K562 (cell line): ENCODE results near the gene CALU. TPM values are rescaled to one million over a fixed set of nuclear protein-coding genes. Genes with fewer than 3 reads are reported as not detected.

Experiments
- CBX3 ChIP-seq, 2 experiments: IDR thresholded peaks; 1 replicate in 1 of 2; 2 replicates in 1 of 2; pipeline ENCODE4 v1.6.1; 2012; ENCODE audit warnings: inconsistent platforms in 2 of 2, low read length in 2 of 2, borderline replicate concordance in 1 of 2, control low read depth in 1 of 2
- CXXC5 ChIP-seq: fragments of 250-450 bp; sonication (Bioruptor Pico); IDR thresholded peaks from 2 replicates; pipeline ENCODE4 v1.8.0; 2022; ENCODE audit warnings: inconsistent platforms, mild to moderate bottlenecking, moderate library complexity
- DDX20 ChIP-seq: fragments of 450-650 bp; IDR thresholded peaks from 2 replicates; pipeline ENCODE4 v1.6.1; 2016; ENCODE audit warnings: missing genetic modification characterization, low read depth, mild to moderate bottlenecking, missing compliant biosample characterization, moderate library complexity
- EP300 ChIP-seq: IDR thresholded peaks from 2 replicates; pipeline ENCODE4 v1.6.1; 2012; ENCODE audit warnings: low read length, improper control_type of control experiment
- KAT7 ChIP-seq: sonication (generic); formaldehyde crosslinking; IDR thresholded peaks from 2 replicates; pipeline ENCODE4 v1.8.0; 2022; ENCODE audit warnings: missing genetic modification reagents, mild to moderate bottlenecking, borderline replicate concordance
- MEIS2 ChIP-seq: fragments of 450-650 bp; IDR thresholded peaks from 2 replicates; pipeline ENCODE4 v1.6.1; 2014; ENCODE audit warnings: mild to moderate bottlenecking; ENCODE audit not compliant: partially characterized antibody
- STAT5A ChIP-seq: IDR thresholded peaks from 2 replicates; pipeline ENCODE4 v1.6.1; 2012; ENCODE audit warnings: low read length, inconsistent platforms, borderline replicate concordance
- TAF1 ChIP-seq: IDR thresholded peaks from 2 replicates; pipeline ENCODE4 v1.6.1; 2011; ENCODE audit warnings: mild to moderate bottlenecking, low read length, moderate library complexity; ENCODE audit not compliant: insufficient read depth, control insufficient read depth, severe bottlenecking; ENCODE audit errors: extremely low read depth
- TEAD2 ChIP-seq: fragments of 450-650 bp; IDR thresholded peaks from 2 replicates; pipeline ENCODE4 v1.6.1; 2016; ENCODE audit warnings: missing genetic modification characterization, control low read depth, missing compliant biosample characterization
- U2AF2 ChIP-seq: fragments of 200-400 bp; formaldehyde crosslinking; optimal IDR thresholded peaks from 2 replicates; pipeline ENCODE3; 2017; ENCODE audit warnings: low read depth, mild to moderate bottlenecking, low read length
- ZNF121 ChIP-seq: sonication (generic); formaldehyde crosslinking; conservative IDR thresholded peaks from 2 replicates; pipeline ENCODE4 v1.8.0; 2022; ENCODE audit warnings: missing genetic modification reagents
- ZNF232 ChIP-seq: sonication (generic); formaldehyde crosslinking; IDR thresholded peaks from 2 replicates; pipeline ENCODE4 v1.8.0; 2022; ENCODE audit warnings: mild to moderate bottlenecking, missing genetic modification reagents
- ZSCAN32 ChIP-seq: fragments of 450-650 bp; formaldehyde crosslinking; IDR thresholded peaks from 2 replicates; pipeline ENCODE4 v1.4.0; 2020; ENCODE audit warnings: mild to moderate bottlenecking, moderate library complexity
- polyA plus RNA-seq, 8 experiments: library from polyadenylated mRNA; depleted of rRNA in 4 of 8; stranded (reverse) in 5 of 8; unstranded in 3 of 8; fragments of >200 nt; fragmentation: Nextera tagmentation in 2 of 8; fragmentation: Illumina TruSeq in 1 of 8; extraction: Ambion mirVana in 2 of 8; extraction: Trizol in 1 of 8; gene quantifications; 2 replicates each; pipeline versions ENCODE4 v1.2.1 to v1.2.3, GENCODE V29; 2011 to 2014; ENCODE audit warnings: inconsistent platforms in 1 of 8, missing spikeins in 1 of 8
- total RNA-seq, 7 experiments: library from RNA; depleted of rRNA in 6 of 7; stranded (reverse); fragments of >200 nt in 6 of 7; fragmentation: Illumina TruSeq in 2 of 7; extraction: Trizol in 2 of 7; gene quantifications; 2 replicates each; pipeline versions ENCODE4 v1.2.1 to v1.2.3, GENCODE V29; 2011 to 2021; ENCODE audit warnings: low replicate concordance in 1 of 7
- TF ChIP-seq, protein P1 (sequence below): fragments of 450-650 bp; formaldehyde crosslinking; IDR thresholded peaks from 2 replicates; pipeline ENCODE4 v1.4.0; 2020; ENCODE audit warnings: mild to moderate bottlenecking, moderate library complexity
- TF ChIP-seq, protein P2 (sequence below): fragments of 450-650 bp; IDR thresholded peaks from 2 replicates; pipeline ENCODE4 v1.6.1; 2017; ENCODE audit warnings: mild to moderate bottlenecking, moderate library complexity
- TF ChIP-seq, protein P3 (sequence below), 2 experiments: fragments of 450-650 bp in 1 of 2; IDR thresholded peaks; 2 replicates each; pipeline ENCODE4 v1.6.1; 2011 to 2017; ENCODE audit warnings: low read depth in 2 of 2, antibody characterized with exemption in 1 of 2, borderline replicate concordance in 1 of 2, low read length in 1 of 2, mild to moderate bottlenecking in 1 of 2, mixed read lengths in 1 of 2; ENCODE audit not compliant: control insufficient read depth in 1 of 2
- TF ChIP-seq, protein P4 (sequence below): sonication (generic); formaldehyde crosslinking; IDR thresholded peaks from 2 replicates; pipeline ENCODE4 v1.8.1; 2022; ENCODE audit warnings: missing genetic modification reagents

The CALU gene
- total and polyA plus RNA-seq, 9 of the 15 experiments (the other 6 are each of a cell fraction or from before 2014, with no cell fraction given), result 166 to 286 (median 215) TPM

DNA sequence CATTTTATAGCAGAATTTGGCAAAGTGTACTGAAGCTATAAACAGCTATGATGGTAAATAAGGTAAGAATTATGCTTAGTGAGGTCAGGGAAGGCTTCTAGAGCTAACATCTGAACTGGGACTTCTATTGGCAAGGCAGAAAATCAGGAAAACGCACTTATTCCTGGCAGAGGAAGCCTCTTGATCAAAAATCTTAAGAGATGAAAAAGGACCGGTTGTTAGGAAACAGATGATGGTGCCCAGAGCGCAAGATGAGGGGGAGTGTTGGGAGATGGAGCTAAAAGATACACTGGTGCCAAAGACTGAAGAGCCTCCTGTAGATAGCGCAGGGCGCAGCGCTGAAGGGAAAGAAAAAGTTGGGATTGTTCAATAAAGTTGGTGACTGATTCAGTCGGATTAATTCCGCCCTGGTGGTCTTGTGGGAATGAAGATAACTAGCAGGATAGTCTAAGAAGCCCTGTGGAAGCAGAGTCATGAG lies 550 bp upstream of the CALU start (continued):
- TF ChIP-seq, protein P1, sequence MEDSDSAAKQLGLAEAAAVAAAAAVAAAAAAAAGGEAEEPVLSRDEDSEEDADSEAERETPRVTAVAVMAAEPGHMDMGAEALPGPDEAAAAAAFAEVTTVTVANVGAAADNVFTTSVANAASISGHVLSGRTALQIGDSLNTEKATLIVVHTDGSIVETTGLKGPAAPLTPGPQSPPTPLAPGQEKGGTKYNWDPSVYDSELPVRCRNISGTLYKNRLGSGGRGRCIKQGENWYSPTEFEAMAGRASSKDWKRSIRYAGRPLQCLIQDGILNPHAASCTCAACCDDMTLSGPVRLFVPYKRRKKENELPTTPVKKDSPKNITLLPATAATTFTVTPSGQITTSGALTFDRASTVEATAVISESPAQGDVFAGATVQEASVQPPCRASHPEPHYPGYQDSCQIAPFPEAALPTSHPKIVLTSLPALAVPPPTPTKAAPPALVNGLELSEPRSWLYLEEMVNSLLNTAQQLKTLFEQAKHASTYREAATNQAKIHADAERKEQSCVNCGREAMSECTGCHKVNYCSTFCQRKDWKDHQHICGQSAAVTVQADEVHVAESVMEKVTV (CRISPR knock-in tag), result peak; percentile 41; the same call in 1 of the 2 replicates
- TF ChIP-seq, protein P2, sequence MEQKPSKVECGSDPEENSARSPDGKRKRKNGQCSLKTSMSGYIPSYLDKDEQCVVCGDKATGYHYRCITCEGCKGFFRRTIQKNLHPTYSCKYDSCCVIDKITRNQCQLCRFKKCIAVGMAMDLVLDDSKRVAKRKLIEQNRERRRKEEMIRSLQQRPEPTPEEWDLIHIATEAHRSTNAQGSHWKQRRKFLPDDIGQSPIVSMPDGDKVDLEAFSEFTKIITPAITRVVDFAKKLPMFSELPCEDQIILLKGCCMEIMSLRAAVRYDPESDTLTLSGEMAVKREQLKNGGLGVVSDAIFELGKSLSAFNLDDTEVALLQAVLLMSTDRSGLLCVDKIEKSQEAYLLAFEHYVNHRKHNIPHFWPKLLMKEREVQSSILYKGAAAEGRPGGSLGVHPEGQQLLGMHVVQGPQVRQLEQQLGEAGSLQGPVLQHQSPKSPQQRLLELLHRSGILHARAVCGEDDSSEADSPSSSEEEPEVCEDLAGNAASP, result no peak
- no peak for TF ChIP-seq DDX20 (tag)
- TF ChIP-seq ZNF121 (CRISPR knock-in tag), result no peak
- TF ChIP-seq U2AF2, result no peak
- no peak for TF ChIP-seq CXXC5 (CRISPR knock-in tag)
- TF ChIP-seq STAT5A, result no peak; the same call in 1 of the 2 replicates
- TF ChIP-seq MEIS2, result no peak
- TF ChIP-seq TAF1, result no peak
- no peak for TF ChIP-seq ZSCAN32 (CRISPR knock-in tag)
- no peak; the same call in 1 of the 2 replicates for TF ChIP-seq ZNF232 (CRISPR knock-in tag)
- no peak for TF ChIP-seq CBX3 (IDR thresholded peaks at IDR 0.05; ENCODE audit: borderline replicate concordance in 1 of 2, low read length in 2 of 2)
- TF ChIP-seq TEAD2 (tag), result no peak
- TF ChIP-seq, protein P3, sequence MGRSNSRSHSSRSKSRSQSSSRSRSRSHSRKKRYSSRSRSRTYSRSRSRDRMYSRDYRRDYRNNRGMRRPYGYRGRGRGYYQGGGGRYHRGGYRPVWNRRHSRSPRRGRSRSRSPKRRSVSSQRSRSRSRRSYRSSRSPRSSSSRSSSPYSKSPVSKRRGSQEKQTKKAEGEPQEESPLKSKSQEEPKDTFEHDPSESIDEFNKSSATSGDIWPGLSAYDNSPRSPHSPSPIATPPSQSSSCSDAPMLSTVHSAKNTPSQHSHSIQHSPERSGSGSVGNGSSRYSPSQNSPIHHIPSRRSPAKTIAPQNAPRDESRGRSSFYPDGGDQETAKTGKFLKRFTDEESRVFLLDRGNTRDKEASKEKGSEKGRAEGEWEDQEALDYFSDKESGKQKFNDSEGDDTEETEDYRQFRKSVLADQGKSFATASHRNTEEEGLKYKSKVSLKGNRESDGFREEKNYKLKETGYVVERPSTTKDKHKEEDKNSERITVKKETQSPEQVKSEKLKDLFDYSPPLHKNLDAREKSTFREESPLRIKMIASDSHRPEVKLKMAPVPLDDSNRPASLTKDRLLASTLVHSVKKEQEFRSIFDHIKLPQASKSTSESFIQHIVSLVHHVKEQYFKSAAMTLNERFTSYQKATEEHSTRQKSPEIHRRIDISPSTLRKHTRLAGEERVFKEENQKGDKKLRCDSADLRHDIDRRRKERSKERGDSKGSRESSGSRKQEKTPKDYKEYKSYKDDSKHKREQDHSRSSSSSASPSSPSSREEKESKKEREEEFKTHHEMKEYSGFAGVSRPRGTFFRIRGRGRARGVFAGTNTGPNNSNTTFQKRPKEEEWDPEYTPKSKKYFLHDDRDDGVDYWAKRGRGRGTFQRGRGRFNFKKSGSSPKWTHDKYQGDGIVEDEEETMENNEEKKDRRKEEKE (IDR thresholded peaks at IDR 0.05; ENCODE audit: borderline replicate concordance in 1 of 2, control insufficient read depth in 1 of 2, low read depth in 2 of 2, low read length in 1 of 2), result no peak
- TF ChIP-seq, protein P4, sequence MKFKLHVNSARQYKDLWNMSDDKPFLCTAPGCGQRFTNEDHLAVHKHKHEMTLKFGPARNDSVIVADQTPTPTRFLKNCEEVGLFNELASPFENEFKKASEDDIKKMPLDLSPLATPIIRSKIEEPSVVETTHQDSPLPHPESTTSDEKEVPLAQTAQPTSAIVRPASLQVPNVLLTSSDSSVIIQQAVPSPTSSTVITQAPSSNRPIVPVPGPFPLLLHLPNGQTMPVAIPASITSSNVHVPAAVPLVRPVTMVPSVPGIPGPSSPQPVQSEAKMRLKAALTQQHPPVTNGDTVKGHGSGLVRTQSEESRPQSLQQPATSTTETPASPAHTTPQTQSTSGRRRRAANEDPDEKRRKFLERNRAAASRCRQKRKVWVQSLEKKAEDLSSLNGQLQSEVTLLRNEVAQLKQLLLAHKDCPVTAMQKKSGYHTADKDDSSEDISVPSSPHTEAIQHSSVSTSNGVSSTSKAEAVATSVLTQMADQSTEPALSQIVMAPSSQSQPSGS (CRISPR knock-in tag), result no peak
- no peak for TF ChIP-seq KAT7 (CRISPR knock-in tag)
- TF ChIP-seq EP300, result no peak
